Measurements from ENCODE around the gene LYPD6. TPM values are rescaled to one million over a fixed set of nuclear protein-coding genes. Genes with fewer than 3 reads are reported as not detected.

The LYPD6 gene
- total RNA-seq, 1 donor from 2014 or later, result 0.47 TPM

GRCh38 chr2:149363958-149364357 lies 33.6 kb downstream of the LYPD6 start:
- ATAC-seq (no peak), DNase-seq (no peak)
- Histone ChIP-seq H3K4me1 (no peaks in the 10 kb centered on the region), H3K27me3 (ENCODE audit: low read depth) (no peaks in the 10 kb centered on the region), H3K36me3 (no peaks in the 10 kb centered on the region), H3K4me3 (no peak overlapping the region), H3K9me3 (no peaks in the 10 kb centered on the region), H3K27ac (no peak overlapping the region)
- intact Hi-C loops (cut with DNase I), result no loop called here
- TF ChIP-seq, protein P1, sequence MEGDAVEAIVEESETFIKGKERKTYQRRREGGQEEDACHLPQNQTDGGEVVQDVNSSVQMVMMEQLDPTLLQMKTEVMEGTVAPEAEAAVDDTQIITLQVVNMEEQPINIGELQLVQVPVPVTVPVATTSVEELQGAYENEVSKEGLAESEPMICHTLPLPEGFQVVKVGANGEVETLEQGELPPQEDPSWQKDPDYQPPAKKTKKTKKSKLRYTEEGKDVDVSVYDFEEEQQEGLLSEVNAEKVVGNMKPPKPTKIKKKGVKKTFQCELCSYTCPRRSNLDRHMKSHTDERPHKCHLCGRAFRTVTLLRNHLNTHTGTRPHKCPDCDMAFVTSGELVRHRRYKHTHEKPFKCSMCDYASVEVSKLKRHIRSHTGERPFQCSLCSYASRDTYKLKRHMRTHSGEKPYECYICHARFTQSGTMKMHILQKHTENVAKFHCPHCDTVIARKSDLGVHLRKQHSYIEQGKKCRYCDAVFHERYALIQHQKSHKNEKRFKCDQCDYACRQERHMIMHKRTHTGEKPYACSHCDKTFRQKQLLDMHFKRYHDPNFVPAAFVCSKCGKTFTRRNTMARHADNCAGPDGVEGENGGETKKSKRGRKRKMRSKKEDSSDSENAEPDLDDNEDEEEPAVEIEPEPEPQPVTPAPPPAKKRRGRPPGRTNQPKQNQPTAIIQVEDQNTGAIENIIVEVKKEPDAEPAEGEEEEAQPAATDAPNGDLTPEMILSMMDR (IDR thresholded peaks at IDR 0.05), result no peak

GRCh38 chr2:149364839-149365238 lies 34.5 kb downstream of the LYPD6 start:
- TF ChIP-seq, protein P1 (IDR thresholded peaks at IDR 0.05), result no peak
- H3K4me3 ChIP-seq, result no peak overlapping the region
- no peaks in the 10 kb centered on the region for H3K4me1 ChIP-seq
- H3K27ac ChIP-seq, result no peak overlapping the region
- no peaks in the 10 kb centered on the region for H3K27me3 ChIP-seq (ENCODE audit: low read depth)
- ATAC-seq (no peak), DNase-seq (no peak)
- no peaks in the 10 kb centered on the region for H3K9me3 ChIP-seq
- H3K36me3 ChIP-seq, result no peaks in the 10 kb centered on the region
- intact Hi-C loops (cut with DNase I), result no loop called here

- no peaks in the 10 kb centered on the region for H3K36me3 ChIP-seq
- H3K27ac ChIP-seq, result no peak overlapping the region
- DNase-seq (no peak), ATAC-seq (no peak)
- H3K4me1 ChIP-seq, result no peaks in the 10 kb centered on the region
- no peaks in the 10 kb centered on the region for H3K27me3 ChIP-seq (ENCODE audit: low read depth)
- TF ChIP-seq, protein P1 (IDR thresholded peaks at IDR 0.05), result no peak
- intact Hi-C loops (cut with DNase I), result no loop called here
- H3K4me3 ChIP-seq, result no peak overlapping the region
- no peaks in the 10 kb centered on the region for H3K9me3 ChIP-seq
Measured at GRCh38 chr2:149365931-149366583, 35.7 kb downstream of the LYPD6 start.

DNA sequence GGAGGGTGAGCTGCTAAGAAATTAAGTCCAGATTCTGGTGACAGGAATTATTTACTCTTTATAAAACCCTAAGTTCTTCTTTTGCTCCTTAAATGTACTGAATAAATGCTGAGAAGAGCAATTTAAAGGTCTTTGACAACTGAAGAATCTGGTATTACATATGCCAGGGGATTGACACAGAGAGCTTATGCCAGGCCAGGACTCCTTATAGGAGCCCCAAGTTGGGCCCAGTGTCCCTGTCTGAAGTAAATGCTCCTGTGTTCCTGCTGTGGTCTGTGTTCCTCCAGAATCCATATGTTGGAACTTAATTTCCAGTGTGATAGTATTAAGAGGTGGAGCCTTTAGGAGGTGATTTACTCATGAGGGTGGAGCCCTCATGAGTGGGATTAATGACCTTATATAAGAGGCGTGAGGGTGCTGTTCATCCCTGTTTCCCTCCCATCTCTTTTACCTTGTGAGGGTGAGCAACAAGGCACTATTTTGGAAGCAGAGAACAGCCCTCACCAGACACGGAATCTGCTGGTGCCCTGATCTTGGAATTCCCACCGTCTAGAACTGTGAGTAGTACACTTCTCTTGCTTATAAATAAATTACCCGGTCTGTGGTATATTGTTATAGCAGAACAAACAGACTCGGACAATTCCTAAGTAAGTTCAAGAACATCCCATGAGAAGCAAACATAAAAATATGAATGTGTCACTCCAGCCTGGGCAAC lies 39.8 kb downstream of the LYPD6 start:
- ATAC-seq (no peak), DNase-seq (no peak)
- Histone ChIP-seq H3K36me3 (no peaks in the 10 kb centered on the region), H3K4me3 (no peak overlapping the region), H3K4me1 (no peaks in the 10 kb centered on the region), H3K27ac (no peak overlapping the region), H3K27me3 (ENCODE audit: low read depth) (no peaks in the 10 kb centered on the region), H3K9me3 (no peaks in the 10 kb centered on the region)
- TF ChIP-seq, protein P1 (IDR thresholded peaks at IDR 0.05), result no peak
- intact Hi-C loops (cut with DNase I), result no loop called here

DNA sequence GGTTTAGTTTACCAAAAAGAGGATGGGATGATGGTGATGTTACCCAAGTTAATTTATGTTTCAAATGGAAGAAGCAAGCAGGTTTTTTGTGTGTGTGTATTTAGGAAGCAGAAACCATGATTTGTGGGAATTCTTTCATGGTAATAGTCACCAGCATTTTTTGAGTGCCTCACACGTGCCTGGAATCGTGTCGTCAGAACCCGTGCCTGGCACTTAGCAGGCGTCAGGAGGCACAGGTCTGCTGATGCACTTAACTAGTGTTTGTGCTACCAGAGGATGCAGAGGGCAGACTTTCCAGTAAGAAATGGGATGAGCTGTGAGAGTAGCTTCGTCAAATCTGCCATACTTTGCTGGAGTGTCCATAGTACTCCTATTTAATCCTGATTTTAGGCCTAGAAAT lies 41.1 kb downstream of the LYPD6 start:
- TF ChIP-seq, protein P1 (IDR thresholded peaks at IDR 0.05), result no peak
- Histone ChIP-seq H3K4me3 (no peak overlapping the region), H3K36me3 (no peaks in the 10 kb centered on the region), H3K27me3 (ENCODE audit: low read depth) (no peaks in the 10 kb centered on the region), H3K9me3 (no peaks in the 10 kb centered on the region), H3K27ac (no peak overlapping the region), H3K4me1 (no peaks in the 10 kb centered on the region)
- ATAC-seq (no peak), DNase-seq (no peak)
- intact Hi-C loops (cut with DNase I), result no loop called here
